Adrenal gland (tissue), 12 donors: Measurements from ENCODE around the gene COL16A1. TPM values are rescaled to one million over a fixed set of nuclear protein-coding genes. Genes with fewer than 3 reads are reported as not detected.

ENCODE experiments used
- DNase-seq, 7 donors: peaks; one replicate each; pipeline ENCODE4 v3.0.0-alpha.2; 2019 to 2020
- H3K27ac ChIP-seq, 5 donors: fragments of 200-600 bp; sonication (generic) in 4 of 5; 1 replicate in 3 of 5; 2 replicates in 2 of 5; pipeline versions ENCODE4 v1.5.1 to v1.8.0; 2016 to 2020; ENCODE audit warnings: mild to moderate bottlenecking in 1 of 5
- H3K27me3 ChIP-seq: fragments of 200-600 bp; 2 replicates; pipeline ENCODE4 v1.8.0; 2021
- H3K36me3 ChIP-seq, 2 donors: fragments of 200-600 bp; replicated peaks in 1 of 2; 1 replicate in 1 of 2; 2 replicates in 1 of 2; pipeline versions ENCODE4 v1.5.1 to v1.8.0; 2018 to 2022
- H3K4me1 ChIP-seq, 2 donors: fragments of 200-600 bp; replicated peaks in 1 of 2; 1 replicate in 1 of 2; 2 replicates in 1 of 2; pipeline versions ENCODE4 v1.5.1 to v1.8.0; 2018 to 2021
- H3K4me3 ChIP-seq, 4 donors: fragments of 200-600 bp; sonication (generic) in 3 of 4; one replicate each; pipeline ENCODE4 v1.5.1; 2016 to 2018
- H3K9me3 ChIP-seq, 3 donors: fragments of 200-600 bp; sonication (generic) in 1 of 3; replicated peaks in 1 of 3; 1 replicate in 2 of 3; 2 replicates in 1 of 3; pipeline versions ENCODE4 v1.5.1 to v1.8.0; 2016 to 2021
- POLR2A ChIP-seq, 2 donors: fragments of 450-650 bp; IDR thresholded peaks; one replicate each; pipeline ENCODE4 v1.6.1; 2017; ENCODE audit warnings: antibody characterized with exemption in 2 of 2, mild to moderate bottlenecking in 2 of 2, moderate library complexity in 1 of 2
- WGBS, 4 donors: extraction: QIAGEN DNeasy Blood & Tissue Kit in 2 of 4; methylation state at CpG; one replicate each; pipeline versions ENCODE4 v1.1.5 to v1.1.7; 2013 to 2017; 5-methylcytosine and 5-hydroxymethylcytosine counted together
- intact Hi-C, 2 donors: fragments of 100-400 bp; cut with DNase I; formaldehyde crosslinking; loops; one replicate each; pipeline versions ENCODE4 v1.14.1 to v1.15.0; 2022 to 2023
- polyA plus RNA-seq, 3 donors: library from polyadenylated mRNA; stranded (reverse); fragments of 200-250 nt in 2 of 3; fragments of 350-450 nt in 1 of 3; fragmentation: Illumina TruSeq in 1 of 3; extraction: RNeasy Lipid Tissue Mini Kit (QIAGEN cat#74804) in 1 of 3; gene quantifications; one replicate each; pipeline ENCODE4 v1.2.3, GENCODE V29; 2013 to 2014
- total RNA-seq, 9 donors: library from RNA; depleted of rRNA in 4 of 9; stranded (reverse); fragments of >200 nt in 4 of 9; fragments of 120-200 nt in 1 of 9; fragmentation: NEBNext Ultra II Directional in 1 of 9; extraction: Animal tissue kit (Norgen Biotek cat#: 25700) in 1 of 9; gene quantifications; one replicate each; pipeline versions ENCODE4 v1.1.0 to v1.2.4, GENCODE V29; 2013 to 2023
- TF ChIP-seq, protein P1 (sequence below), 6 experiments: fragments of 450-650 bp in 4 of 6; fragments of 200-600 bp in 2 of 6; sonication (generic) in 1 of 6; IDR thresholded peaks; 1 replicate in 5 of 6; 2 replicates in 1 of 6; pipeline versions ENCODE4 v1.5.1 to v1.8.0; 2016 to 2021; ENCODE audit warnings: antibody characterized with exemption in 6 of 6, mild to moderate bottlenecking in 2 of 6, moderate library complexity in 1 of 6
- donor health status: healthy with polysubstance abuse.
- donor health status: Bipolar disorder and iron deficiency.
- donor health status: DM: yes; HTN: yes; CAD: no.
- donor health status: DM: no; HTN: no; CAD: no.
- donor health status: DM: no; HTN: no; CAD: no.
- donor health status: DM: yes; HTN: yes; CAD: no.

COL16A1 gene
- total and polyA plus RNA-seq, 12 donors: 6.1 to 129 (median 26.9) TPM

- no peak overlapping the region for H3K27ac ChIP-seq
- 87 to 93% (median 90%) methylated on average over 5 to 10 of the region's 10 CpGs for WGBS, 4 donors
- intact Hi-C loops: no loop called here
- no peak for DNase-seq
- no peaks in the 10 kb centered on the region for H3K9me3 ChIP-seq
- no peak for TF ChIP-seq POLR2A (IDR thresholded peaks at IDR 0.05)
- TF ChIP-seq, protein P1, sequence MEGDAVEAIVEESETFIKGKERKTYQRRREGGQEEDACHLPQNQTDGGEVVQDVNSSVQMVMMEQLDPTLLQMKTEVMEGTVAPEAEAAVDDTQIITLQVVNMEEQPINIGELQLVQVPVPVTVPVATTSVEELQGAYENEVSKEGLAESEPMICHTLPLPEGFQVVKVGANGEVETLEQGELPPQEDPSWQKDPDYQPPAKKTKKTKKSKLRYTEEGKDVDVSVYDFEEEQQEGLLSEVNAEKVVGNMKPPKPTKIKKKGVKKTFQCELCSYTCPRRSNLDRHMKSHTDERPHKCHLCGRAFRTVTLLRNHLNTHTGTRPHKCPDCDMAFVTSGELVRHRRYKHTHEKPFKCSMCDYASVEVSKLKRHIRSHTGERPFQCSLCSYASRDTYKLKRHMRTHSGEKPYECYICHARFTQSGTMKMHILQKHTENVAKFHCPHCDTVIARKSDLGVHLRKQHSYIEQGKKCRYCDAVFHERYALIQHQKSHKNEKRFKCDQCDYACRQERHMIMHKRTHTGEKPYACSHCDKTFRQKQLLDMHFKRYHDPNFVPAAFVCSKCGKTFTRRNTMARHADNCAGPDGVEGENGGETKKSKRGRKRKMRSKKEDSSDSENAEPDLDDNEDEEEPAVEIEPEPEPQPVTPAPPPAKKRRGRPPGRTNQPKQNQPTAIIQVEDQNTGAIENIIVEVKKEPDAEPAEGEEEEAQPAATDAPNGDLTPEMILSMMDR (IDR thresholded peaks at IDR 0.05): no peak
- H3K27me3 ChIP-seq: no peaks in the 10 kb centered on the region
- H3K4me3 ChIP-seq: no peak overlapping the region
- no peaks in the 10 kb centered on the region for H3K4me1 ChIP-seq
- H3K36me3 ChIP-seq: no peaks in the 10 kb centered on the region
Observed at GRCh38 chr1:31735571-31735970, 31.8 kb upstream of the COL16A1 start.

GRCh38 chr1:31734582-31735107 is 30.8 kb upstream of the COL16A1 start:
- no peaks in the 10 kb centered on the region for H3K27me3 ChIP-seq
- TF ChIP-seq, protein P1 (IDR thresholded peaks at IDR 0.05): no peak
- TF ChIP-seq POLR2A (IDR thresholded peaks at IDR 0.05): no peak
- H3K27ac ChIP-seq: no peak overlapping the region
- H3K4me1 ChIP-seq: no peaks in the 10 kb centered on the region
- no peak overlapping the region for H3K4me3 ChIP-seq
- no peak for DNase-seq
- no peaks in the 10 kb centered on the region for H3K36me3 ChIP-seq
- intact Hi-C loops: no loop called here
- H3K9me3 ChIP-seq: no peaks in the 10 kb centered on the region
- WGBS, 4 donors: 79 to 95% (median 90%) methylated on average over 6 to 7 of the region's 7 CpGs

GRCh38 chr1:31733389-31734219 is 29.8 kb upstream of the COL16A1 start:
- H3K27me3 ChIP-seq: no peaks in the 10 kb centered on the region

GRCh38 chr1:31732751-31733289 is 29.0 kb upstream of the COL16A1 start:
- Histone ChIP-seq H3K4me3 (no peak overlapping the region), H3K36me3 (no peaks in the 10 kb centered on the region), H3K9me3 (no peaks in the 10 kb centered on the region), H3K27me3 (no peaks in the 10 kb centered on the region), H3K27ac (no peak overlapping the region), H3K4me1 (no peaks in the 10 kb centered on the region)
- TF ChIP-seq POLR2A (IDR thresholded peaks at IDR 0.05): no peak
- TF ChIP-seq, protein P1 (IDR thresholded peaks at IDR 0.05): no peak
- 86 to 93% (median 92%) methylated on average over 15 to 18 of the region's 18 CpGs for WGBS, 4 donors
- no peak for DNase-seq
- intact Hi-C loops: no loop called here

More at GRCh38 chr1:31733389-31734219, 29.8 kb upstream of the COL16A1 start:
- no peaks in the 10 kb centered on the region for H3K4me1 ChIP-seq
- no peaks in the 10 kb centered on the region for H3K36me3 ChIP-seq
- no peak for DNase-seq
- WGBS, 4 donors: 82 to 91% (median 86%) methylated on average over 15 to 19 of the region's 19 CpGs
- intact Hi-C loops: no loop called here
- no peak overlapping the region for H3K4me3 ChIP-seq
- no peaks in the 10 kb centered on the region for H3K9me3 ChIP-seq
- H3K27ac ChIP-seq: no peak overlapping the region
- TF ChIP-seq, protein P1 (IDR thresholded peaks at IDR 0.05): no peak
- no peak for TF ChIP-seq POLR2A (IDR thresholded peaks at IDR 0.05)
